Effector CD4-positive, alpha-beta T cell (primary cell): ENCODE results near the gene TBC1D14.

Experiments
- DNase-seq: peaks from one replicate; pipeline ENCODE4 v3.0.0-alpha.2; 2020

The TBC1D14 gene

GRCh38 chr4:7002336-7002735 is 92.7 kb downstream of the TBC1D14 start:
- no peak for DNase-seq

GRCh38 chr4:7003176-7003878 is 93.7 kb downstream of the TBC1D14 start:
- DNase-seq: no peak

GRCh38 chr4:7003879-7004240 is 94.2 kb downstream of the TBC1D14 start:
- no peak for DNase-seq

- DNase-seq: no peak
Measured at GRCh38 chr4:7004331-7004730, 94.7 kb downstream of the TBC1D14 start.

- DNase-seq: no peak
Measured at GRCh38 chr4:7005571-7005970, 95.9 kb downstream of the TBC1D14 start.

- DNase-seq: no peak
Measured at GRCh38 chr4:7006411-7006810, 96.8 kb downstream of the TBC1D14 start.

- DNase-seq: no peak
Measured at GRCh38 chr4:7007142-7007907, 97.7 kb downstream of the TBC1D14 start.

GRCh38 chr4:7007944-7008343 is 98.3 kb downstream of the TBC1D14 start:
- DNase-seq: no peak

GRCh38 chr4:7009564-7009963 is 99.9 kb downstream of the TBC1D14 start:
- no peak for DNase-seq

- no peak for DNase-seq
Measured at GRCh38 chr4:7013175-7013574, 103.5 kb downstream of the TBC1D14 start.

- DNase-seq: no peak
Measured at GRCh38 chr4:7014815-7015214, 105.2 kb downstream of the TBC1D14 start.

- DNase-seq: no peak
Measured at GRCh38 chr4:7015383-7016035, 105.9 kb downstream of the TBC1D14 start.

- DNase-seq: no peak
Measured at GRCh38 chr4:7016086-7016485, 106.5 kb downstream of the TBC1D14 start.

- no peak for DNase-seq
Measured at GRCh38 chr4:7016512-7016911, 106.9 kb downstream of the TBC1D14 start.

GRCh38 chr4:7017446-7018048 is 107.9 kb downstream of the TBC1D14 start:
- no peak for DNase-seq

GRCh38 chr4:7018281-7018680 is 108.7 kb downstream of the TBC1D14 start:
- no peak for DNase-seq

GRCh38 chr4:7019367-7019766 is 109.7 kb downstream of the TBC1D14 start:
- DNase-seq: no peak

GRCh38 chr4:7020290-7020689 is 110.7 kb downstream of the TBC1D14 start:
- no peak for DNase-seq

GRCh38 chr4:7020856-7021255 is 111.2 kb downstream of the TBC1D14 start:
- no peak for DNase-seq

- no peak for DNase-seq
Measured at GRCh38 chr4:7021355-7021754, 111.7 kb downstream of the TBC1D14 start.

- no peak for DNase-seq
Measured at GRCh38 chr4:7021930-7022664, 112.5 kb downstream of the TBC1D14 start.

- DNase-seq: no peak
Measured at GRCh38 chr4:7023486-7023885, 113.9 kb downstream of the TBC1D14 start.

GRCh38 chr4:7023901-7024300 is 114.3 kb downstream of the TBC1D14 start:
- no peak for DNase-seq
